IPS DF 4.7 (cell line): ENCODE data around the gene PIH1D2.
"Not testable (repeated sequence)": the region's sequence is repeated elsewhere in the genome, so short reads cannot be mapped to it uniquely, and the experiment has no call there.

Experiments
- DNase-seq: peaks from one replicate; pipeline ENCODE4 v3.0.0-alpha.2; 2013; ENCODE audit warnings: low spot score; ENCODE audit errors: extremely low read depth

Gene PIH1D2

DNA sequence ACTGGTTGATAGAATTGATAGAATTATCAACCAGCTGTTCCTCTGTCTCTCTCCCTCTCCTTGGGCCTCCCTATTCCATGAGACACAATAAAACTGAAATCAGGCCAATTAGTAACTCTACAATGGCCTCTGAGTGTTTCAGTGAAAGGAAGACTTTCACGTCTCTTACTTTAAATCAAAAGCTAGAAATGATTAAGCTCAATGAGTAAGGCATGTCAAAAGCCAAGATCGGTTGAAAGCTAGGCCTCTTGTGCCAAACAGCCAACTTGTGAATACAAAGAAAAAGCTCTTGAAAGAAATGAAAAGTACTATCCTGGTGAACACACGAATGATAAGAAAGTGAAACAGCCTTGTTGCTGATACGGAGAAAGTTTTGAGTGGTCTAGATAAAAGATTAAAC lies 16.6 kb downstream of the PIH1D2 start:
- DNase-seq = no peak

DNA sequence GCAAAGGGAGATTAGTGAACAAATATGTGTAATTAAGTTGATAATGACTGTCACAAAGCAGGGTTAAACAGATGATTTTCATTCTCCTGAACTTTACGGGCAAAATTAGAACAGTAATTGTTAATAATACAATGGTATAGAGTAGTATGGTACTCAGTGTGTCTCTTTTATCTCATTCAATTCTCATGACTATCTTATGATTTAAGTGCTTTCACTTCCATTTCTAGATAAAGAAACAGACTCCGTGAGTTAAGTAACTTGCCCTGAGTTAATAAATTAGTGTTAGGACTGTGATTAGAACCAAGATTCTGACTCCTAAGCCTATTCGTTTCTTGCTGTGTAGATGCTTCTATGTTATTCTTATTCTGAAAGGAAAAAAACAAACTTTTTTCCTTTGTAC lies 22.0 kb downstream of the PIH1D2 start:
- no peak for DNase-seq

DNA sequence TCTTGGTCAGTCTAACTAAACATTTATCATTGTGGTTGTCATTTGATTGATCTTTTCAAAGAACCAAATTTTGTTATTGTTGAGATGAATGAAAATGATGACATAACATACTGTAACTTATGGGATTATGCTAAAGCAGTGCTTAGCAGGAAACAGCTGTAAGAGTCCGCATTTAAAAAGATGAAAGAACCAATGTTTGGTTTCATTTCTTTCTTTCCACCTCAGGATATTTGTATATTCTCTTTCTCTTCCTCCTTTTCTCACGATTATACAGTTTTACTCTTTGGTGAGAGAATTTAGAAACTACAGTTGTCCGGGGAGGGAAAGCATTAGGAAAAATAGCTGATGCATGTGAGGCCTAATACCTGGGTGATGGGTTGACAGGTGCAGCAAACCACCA lies 23.1 kb downstream of the PIH1D2 start:
- DNase-seq = no peak

DNA sequence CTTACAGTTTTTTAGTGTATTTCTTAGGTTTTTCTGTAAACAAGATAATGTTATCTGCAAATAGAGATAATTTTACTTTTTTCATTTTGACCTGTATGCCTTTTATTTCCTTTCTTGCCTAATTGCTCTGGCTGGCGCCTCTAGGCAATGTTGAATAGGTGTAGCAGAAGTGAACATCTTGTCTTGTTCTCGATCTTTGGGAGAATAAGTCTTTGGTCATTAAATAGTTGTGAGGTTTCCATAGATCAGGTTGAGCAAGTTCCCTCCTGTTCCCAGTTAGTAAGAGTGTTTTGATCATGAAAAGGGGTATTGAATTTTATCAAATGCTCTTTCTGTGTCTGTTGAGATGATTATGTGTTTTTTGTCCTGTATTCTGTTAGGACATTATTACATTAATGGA lies 24.0 kb downstream of the PIH1D2 start:
- no peak for DNase-seq

DNA sequence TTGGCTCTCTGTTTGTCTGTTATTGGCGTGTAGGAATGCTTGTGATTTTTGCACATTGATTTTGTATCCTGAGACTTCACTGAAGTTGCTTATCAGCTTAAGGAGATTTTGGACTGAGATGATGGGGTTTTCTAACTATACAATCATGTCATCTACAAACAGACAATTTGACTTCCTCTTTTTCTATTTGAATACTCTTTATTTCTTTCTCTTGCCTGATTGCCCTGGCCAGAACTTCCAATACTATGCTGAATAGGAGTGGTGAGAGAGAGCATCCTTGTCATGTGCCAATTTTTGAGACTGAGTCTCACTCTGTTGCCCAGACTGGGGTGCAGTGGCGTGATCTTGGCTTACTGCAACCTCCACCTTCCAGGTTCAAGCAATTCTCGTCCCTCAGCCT lies 25.6 kb downstream of the PIH1D2 start:
- not testable (repeated sequence) for DNase-seq

DNA sequence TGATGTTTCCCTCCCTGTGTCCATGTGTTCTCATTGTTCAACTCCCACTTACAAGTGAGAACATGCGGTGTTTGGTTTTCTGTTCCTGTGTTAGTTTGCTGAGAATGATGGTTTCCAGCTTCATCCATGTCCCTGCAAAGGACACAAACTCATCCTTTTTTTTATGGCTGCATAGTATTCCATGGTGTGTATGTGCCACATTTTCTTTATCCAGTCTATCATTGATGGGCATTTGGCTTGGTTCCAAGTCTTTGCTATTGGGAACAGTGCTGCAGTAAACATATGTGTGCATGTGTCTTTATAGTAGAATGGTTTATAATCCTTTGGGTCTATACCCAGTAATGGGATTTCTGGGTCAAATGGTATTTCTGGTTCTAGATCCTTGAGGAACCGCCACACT lies 27.2 kb downstream of the PIH1D2 start:
- not testable (repeated sequence) for DNase-seq

DNA sequence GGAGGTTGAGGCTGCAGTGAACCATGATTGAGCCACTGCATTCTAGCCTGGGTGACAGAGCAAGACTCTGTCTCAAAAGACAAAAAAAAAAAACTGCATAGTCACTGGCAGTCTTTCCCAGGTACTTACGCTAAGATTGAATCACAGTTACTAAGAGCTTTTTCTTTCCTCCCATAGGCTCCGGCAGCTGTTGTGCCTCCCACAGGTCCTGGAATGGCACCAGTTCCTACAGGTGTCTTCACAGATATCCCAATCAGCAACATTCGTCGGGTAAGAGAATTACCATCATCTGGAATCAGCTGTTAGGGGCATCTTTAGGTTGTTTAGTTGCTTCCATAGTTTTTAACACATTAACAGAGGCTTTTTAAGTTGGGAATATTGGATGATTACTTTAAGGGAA lies 28.9 kb downstream of the PIH1D2 start:
- no peak for DNase-seq

DNA sequence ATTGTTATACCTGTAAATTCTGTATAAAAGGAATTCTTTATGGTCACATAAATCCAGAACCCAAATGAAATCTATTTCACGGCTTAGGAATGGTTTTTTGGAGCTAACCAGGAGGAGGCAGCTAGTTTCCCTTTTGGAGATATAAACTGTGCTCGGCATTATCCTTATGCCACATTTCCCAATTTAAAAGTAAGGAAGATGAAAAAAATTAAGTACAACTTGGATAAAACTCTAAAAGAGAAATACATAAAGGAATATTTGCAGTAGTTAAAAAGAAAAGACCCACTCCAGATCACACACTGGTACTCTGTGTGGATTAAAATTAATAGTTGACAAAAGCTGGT lies 30.9 kb downstream of the PIH1D2 start:
- DNase-seq = no peak

DNA sequence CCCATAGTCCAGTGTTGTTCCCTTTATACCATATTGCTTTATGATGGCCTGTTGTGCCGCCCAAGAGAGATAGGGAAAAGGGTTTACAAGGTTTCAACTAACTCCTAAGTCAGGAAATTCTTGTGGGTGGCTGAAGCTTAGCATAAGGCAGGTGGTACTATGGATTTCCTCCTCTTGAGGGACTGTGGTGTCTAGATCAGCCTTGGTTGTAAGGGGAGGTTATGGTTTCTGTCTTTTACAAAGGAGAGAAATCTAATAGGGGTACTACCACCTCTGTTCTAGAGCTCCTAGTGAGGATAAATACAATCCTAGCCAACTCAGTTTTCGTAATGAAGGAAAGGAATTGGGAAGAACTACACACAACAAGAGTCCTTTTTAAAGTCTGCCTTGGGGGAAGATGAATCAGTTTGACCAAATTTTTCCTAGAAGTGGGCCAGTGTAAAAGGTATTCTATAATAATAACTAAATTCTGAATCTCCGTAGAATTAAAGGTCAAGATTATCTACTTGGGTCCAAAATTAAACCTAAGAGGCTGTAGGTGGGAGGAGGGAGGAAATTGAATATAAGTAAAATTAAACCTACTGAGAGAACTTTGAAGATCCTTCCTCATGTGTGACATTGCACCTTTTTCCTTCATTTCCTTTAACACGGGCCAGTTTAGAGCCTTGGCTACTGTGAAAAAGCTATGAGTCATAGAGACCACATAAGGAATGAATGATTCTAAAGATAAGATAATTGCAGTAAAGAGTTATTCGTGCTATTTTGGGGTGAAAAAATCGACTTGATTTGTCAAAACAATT lies 31.5 kb downstream of the PIH1D2 start:
- DNase-seq = no peak

DNA sequence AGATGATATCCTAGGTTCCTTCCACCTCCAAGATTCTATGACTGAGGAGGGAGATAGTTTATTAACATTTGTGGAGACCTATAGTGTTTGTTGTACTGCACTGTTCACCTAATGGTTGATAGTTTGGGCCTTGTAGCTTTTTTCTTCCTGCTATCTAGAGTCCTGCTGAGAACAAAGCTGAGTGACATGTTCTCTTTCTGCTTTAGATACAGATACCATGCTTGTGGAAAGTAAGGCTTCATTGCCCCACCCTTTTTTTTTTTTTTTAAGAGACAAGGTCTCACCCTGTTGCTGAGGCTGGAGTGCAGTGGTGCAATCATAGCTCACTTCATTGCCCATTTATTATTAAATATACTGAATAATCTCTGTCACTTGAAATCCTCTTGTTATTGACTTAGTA lies 36.3 kb downstream of the PIH1D2 start:
- no peak for DNase-seq

DNA sequence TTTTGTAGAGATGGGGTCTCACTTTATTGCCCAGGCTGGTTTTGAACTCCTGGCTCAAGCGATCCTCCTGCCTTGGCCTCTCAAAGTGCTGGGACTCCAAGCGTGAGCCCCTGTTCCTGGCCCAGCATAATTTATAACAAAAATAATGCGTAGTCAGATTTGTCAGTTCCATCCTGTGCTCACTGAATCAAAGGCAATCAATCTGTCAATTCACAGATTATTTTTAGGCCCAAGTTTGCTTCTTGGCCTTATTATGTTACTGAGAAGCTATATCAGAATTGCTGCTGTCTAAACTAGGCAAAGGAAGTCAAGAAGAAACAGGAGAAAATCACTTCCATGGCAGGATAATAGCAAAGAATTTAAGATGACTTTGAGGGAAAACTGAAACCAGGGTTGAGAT lies 39.9 kb downstream of the PIH1D2 start:
- DNase-seq = no peak

DNA sequence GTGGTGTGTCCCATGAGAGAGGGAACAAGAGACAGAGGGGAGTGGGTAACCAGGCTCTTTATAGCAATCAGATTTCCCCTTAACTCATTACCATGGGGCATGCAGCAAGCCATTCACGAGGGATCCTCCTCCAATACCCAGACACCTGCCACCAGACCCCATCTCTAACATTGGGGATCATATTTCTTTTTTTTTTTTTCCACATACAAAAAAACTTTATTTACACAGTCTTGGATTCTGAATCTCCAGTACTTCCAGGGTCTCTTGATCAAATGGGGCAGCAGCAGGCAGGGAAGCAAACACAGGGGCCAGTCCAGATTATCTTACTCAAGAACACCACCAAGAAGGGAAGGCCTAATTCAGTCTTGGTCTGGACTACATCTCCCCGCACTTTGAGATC lies 44.4 kb downstream of the PIH1D2 start:
- no peak for DNase-seq

DNA sequence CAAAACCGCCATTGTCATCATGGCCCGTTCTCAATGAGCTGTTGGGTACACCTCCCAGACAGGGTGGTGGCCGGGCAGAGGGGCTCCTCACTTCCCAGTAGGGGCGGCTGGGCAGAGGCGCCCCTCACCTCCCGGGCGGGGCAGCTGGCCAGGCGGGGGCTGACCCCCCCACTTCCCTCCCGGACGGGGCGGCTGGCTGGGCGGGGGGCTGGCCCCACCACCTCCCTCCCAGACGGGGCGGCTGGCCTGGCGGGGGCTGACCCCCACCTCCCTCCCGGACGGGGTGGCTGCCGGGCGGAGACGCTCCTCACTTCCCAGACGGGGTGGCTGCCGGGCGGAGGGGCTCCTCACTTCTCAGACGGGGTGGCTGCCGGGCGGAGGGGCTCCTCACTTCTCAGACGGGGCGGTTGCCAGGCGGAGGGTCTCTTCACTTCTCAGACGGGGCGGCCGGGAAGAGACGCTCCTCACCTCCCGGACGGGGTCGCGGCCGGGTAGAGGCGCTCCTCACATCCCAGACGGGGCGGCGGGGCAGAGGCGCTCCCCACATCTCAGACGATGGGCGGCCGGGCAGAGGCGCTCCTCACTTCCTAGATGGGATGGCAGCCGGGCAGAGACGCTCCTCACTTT lies 46.9 kb downstream of the PIH1D2 start:
- not testable (repeated sequence) for DNase-seq

DNA sequence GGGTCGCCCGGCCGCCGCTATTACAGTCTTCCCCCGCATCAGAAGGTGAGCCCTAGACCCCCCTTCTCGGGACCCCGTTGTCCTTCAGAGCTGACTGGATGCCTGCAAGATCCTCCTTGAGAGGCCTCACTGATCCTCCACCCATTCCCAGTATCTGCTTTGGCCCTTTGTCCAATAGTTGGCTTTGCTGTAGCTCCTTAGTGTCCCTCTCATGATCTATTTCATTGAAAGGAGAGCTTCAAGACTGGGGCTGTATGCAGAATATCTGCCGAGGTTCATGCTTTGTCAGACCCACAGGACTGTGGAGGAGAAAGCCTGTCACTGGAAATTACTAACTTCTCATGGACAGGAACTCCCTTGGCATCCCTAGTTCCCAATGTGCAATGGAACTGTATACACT lies 48.1 kb downstream of the PIH1D2 start:
- no peak for DNase-seq

DNA sequence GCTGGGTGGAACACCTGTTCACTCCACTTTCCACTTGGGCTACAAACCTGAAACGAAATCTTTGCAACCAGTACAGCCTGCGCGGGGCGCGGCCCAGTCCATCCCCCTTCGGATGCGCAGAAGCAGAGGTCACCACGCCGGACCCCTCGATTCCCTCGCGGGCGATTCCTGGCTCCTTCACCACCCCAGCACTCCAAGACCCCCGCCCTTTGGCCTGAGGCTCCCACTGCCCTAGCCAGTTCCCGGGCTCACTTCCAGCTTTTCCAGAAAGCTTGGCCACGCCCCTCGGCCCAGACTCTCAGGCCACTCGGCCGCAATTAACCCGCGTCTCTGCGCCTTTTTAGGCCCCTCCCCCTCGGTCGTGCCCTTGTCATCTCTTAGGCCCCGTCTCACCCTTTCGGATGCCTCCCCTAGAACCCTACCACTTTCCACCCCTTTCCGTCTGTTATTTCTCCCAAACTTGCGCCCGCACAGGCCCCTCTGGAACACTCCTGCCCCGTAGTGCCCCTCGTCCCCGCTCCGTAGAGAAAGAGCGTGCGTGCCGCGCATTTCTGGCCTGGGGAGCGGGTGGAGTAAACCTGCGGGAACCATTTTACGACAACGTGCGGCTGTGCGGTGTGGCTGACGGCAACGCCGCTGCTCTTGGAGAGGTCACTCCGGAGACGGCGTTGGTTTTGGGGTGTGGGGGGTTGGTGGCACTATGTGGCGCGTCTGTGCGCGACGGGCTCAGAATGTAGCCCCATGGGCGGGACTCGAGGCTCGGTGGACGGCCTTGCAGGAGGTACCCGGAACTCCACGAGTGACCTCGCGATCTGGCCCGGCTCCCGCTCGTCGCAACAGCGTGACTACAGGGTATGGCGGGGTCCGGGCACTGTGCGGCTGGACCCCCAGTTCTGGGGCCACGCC lies 48.8 kb downstream of the PIH1D2 start, which contains the start of gene DLAT:
Gene DLAT, plus strand, starts transcription at position 636 of the 906 bp plus-strand sequence. Its CDS starts 65 bp downstream, at position 701.
- peak; percentile 85 for DNase-seq

DNA sequence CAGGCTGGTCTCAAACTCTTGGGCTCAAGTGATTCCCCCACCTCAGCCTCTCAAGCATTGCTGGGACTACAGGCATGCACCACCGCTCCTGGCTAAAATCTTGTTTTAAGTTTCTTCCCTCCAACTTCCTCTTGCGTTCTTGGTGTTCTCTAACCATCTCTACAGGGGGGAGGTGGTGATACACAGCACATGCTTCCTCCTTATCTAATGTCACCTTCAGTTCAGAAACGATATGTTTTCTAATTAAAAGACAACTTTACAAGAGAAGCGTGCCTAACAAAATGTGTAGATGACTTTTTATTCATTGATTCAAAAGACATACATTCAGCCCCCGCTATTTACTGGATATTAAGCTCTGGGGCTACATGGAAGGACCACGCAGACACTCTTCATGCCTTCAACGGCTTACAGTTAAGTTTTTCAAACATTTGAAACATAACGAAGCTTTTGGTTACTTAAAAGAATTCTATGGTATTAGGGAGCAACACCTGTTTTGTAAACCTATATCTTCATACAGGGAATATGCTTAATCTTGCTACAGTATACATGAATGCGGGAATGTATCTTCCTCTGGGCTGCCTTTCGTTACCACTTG lies 49.5 kb downstream of the PIH1D2 start:
- no peak for DNase-seq

DNA sequence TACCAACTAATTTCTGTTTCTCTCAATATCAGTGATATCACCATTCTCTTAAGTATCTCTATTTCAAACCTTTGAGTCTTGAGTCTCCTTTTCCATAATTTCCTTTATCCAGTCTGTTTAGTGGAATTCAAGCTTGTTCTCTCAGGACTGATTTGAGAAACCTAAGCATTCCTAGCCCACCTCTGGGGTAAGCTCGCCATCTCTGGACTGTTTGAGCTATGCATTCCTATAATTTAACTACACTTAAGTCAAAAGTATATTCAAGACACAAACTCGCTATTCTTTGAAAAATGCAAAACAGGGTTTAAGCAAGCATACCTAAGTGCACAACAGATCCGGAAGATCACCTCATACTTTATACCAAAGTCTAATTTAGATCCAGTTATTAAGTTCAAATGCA lies 50.7 kb downstream of the PIH1D2 start:
- no peak for DNase-seq

DNA sequence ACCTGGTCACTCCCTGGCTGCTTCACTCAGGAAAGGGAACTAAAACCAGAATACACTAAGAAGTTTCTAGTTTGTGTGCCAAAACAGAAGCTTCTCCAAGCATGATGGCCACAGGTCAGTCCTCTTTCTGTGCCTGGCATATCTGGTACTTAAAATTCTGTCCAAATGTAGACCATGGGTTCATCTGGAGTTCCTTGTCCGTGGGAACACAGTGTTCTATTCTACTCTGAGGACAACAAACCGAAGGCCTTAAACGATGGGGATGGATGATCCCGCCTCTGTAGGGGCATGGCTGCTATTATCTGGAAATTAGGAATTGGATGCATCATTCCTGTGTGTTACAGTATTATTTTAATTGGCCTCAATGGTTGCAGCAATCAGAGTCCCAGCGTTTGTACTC lies 54.8 kb downstream of the PIH1D2 start:
- no peak for DNase-seq
